Stimulated activated CD8-positive, alpha-beta memory T cell treated with anti-CD3 and anti-CD28 coated beads, Interleukin-4, amount 100 ng/mL, for 48 hours (primary cell): Measurements from ENCODE around the gene PIAS4.

Experiments
- DNase-seq: peaks from one replicate; pipeline ENCODE4 v3.0.0-alpha.2; 2020

The PIAS4 gene

DNA sequence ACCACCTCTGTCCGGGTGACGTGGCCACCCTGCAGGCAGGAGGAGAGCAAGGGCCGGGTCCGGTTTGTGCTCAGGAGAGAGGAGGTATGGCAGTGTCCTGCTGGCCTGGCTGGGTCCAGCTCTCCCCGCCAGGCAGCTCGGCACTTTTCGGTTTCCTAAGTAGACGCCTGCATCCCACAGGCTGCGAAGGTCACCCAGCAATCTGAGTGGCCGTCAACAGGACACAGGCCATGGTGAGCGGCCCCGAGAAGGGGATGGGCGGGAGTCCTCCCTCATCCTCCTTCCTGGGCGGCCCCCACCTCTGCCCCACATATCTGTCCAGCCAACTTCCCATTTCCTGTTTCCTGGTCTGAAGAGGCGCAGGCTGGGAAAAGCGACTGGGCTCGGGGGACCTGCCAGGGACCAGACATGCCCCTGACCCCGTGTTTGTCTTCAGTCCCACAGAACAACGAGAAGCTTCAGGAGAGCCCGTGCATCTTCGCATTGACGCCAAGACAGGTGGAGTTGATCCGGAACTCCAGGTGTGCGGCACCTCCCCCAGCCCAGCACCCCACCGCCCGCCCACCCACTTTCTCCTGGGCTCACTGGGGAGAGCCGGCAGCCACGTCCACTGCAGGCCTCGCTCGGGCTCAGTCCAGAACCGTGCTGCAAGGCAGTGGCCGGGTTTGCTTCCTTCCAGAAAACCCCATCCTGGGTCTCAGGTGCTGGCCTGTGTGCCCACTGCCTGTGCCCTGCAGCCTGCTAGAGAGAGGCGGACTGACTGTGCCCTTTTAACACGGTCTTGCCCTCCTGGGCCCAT, 16.3 kb downstream of the PIAS4 start:
- DNase-seq, result no peak

DNA sequence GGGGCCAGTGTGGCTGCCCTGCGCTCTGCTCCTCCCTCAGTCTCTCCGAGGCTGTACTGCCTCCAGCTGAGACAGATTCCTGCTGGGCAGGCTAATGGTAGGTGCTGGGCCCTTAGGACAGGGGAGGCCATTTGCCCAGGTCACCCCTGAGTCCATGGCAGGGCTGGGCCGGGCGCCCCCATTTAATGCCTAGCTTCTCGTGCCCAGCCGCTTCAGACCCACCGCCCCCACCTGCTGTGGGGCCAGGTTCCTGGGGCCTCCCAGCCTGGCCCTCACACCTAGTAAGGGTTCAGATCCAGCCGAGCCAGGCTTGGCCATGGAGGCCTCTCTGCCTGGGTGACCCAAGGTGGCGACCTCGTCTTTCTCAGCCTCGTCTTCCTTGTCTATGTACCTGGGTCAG, 17.8 kb downstream of the PIAS4 start:
- no peak for DNase-seq

DNA sequence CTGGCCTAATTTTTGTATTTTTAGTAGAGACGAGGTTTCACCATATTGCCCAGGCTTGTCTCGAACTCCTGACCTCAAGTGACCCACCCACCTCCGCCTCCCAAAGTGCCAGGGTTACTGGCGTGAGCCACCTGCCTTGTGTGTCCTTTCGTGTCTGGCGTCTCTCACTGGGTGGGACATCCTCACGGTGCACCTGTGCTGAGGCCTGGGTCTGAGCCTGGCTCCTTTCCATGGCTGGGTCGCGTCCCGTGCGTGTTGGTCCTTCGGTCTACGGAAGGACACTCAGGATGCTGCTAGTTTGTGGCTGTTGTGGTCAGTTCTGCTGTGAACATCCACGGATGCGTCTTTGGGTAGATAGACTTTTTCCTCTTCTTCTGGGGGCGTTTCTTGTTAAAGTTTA, 19.6 kb downstream of the PIAS4 start:
- DNase-seq, result no peak

DNA sequence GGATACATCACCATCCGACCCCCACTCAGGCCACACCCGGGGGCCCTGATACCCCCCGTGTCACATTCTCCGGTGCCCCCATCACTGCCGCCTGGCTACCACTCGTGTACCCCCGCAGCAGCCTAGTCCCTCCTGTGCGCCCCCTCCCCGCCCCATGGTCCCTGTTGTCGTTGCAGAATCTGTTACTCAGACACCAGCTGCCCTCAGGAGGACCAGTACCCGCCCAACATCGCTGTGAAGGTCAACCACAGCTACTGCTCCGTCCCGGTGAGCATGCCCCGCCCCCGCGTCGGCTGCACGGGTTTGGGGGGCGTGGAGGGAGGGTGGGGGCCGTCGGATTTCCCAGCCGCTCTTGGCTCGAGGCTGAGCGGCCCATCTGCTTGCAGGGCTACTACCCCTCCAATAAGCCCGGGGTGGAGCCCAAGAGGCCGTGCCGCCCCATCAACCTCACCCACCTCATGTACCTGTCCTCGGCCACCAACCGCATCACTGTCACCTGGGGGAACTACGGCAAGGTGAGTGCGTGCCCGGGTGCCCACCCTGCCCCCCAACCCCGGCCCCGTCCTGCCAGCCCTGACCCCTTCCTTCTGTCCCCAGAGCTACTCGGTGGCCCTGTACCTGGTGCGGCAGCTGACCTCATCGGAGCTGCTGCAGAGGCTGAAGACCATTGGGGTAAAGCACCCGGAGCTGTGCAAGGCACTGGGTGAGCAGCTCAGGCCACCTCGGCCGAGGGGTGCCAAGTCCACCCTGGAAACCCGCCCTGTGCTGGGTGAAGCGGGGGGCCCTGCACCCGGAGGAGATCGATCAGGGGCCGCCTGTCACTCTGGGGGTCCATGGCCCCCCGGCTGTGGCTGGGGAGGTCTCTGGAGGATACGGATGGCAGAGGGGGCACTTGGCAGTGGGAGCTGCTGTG, 21.1 kb downstream of the PIAS4 start:
- DNase-seq, result no peak

- no peak for DNase-seq
These were observed 21.7 kb downstream of the PIAS4 start for GRCh38 chr19:4029247-4029614.

DNA sequence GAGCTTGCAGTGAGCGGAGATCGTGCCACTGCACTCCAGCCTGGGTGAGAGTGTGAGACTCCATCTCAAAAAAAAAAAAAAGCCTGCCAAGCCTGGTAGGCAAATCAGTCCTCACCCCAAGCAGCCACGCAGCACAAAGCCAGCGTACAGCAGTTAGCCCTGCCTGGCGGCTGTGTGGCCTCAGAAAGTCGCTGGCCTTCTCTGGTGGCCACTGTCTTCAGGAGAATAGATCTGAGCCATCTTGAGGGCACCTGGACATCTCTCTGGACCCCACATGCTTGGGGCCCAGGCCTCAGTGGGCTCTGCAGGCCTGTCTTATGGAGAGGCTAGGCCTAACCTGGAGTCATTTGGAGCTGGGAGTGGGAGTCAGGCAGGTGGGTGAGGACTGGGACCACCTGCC, 23.0 kb downstream of the PIAS4 start:
- DNase-seq, result no peak

- no peak for DNase-seq
These were observed 23.4 kb downstream of the PIAS4 start for GRCh38 chr19:4030981-4031380.

DNA sequence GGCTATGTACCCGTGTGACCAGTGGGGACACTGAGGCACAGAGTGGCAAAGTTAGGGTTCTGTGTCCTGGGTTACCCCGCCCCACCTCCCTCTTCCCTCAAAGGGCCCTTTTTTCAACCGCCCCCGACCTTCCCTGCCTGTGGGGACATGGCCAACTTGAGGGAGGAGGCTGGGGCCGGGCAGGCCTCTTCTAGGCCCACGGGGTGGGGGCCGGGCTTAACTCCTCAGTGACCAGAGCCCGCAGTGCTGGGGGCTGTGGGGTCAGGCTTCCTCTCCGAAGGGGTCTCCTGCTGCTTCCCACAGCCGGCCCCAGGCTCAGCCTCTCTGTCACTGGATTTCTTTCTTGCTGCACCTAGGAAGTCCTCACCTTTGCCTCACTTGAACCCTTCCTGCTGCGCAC, 23.9 kb downstream of the PIAS4 start:
- no peak for DNase-seq

DNA sequence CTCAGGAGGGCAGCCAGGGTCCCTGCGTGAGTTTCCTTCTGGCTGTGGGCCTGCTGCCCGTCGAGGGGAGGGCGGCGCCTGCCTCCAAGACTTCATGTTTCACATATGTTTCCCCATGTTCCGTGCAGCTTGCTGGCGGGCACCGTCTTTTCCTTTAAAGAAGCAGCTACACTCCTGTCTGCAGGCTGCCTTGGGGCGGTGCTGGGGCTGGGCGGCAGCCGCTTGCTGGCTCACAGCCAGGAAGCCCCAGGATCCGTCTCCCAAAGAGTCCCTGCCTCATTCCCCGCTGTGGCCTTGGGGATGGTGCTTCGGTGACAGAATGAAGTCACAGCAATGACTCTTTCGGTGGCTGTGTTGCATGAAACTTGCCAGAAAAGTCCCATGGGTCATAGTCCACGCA, 24.9 kb downstream of the PIAS4 start:
- DNase-seq, result no peak

DNA sequence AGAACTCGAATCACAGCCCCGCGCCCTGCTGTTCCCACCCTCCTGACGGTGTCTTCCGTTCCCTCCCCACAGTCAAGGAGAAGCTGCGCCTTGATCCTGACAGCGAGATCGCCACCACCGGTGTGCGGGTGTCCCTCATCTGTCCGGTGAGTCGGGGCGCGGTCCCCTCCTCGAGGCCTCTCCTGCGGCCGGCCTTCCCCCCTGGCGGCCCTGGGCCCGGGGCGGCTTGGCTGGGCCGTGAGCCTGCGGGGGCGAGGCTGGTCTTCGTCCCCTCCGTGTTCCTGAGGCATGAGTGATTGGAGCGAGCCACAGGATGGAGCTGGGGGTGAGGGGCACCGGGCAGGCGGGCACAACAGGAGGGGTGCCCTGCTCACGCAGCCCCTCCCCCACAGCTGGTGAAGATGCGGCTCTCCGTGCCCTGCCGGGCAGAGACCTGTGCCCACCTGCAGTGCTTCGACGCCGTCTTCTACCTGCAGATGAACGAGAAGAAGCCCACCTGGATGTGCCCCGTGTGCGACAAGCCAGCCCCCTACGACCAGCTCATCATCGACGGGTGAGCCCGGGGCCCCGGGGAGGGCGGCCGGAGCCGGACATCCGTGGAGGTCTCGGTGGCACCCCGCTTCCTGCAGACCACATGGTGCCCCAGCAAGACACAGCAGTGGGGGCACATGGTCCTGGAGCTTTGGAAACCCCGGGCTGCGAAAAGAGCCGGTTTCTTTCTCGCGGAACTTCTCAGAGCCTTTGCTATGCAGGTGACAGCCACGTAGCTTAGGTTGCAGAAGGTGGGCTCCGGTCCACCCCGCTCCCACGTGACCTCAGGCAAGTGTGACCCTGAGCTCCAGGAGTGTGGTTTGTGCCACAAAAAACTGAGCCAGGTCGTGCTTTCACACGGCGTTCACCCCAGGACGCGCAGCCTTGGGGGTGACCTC, 25.8 kb downstream of the PIAS4 start:
- no peak for DNase-seq

GRCh38 chr19:4034048-4035017, 26.8 kb downstream of the PIAS4 start:
- no peak for DNase-seq

GRCh38 chr19:4035018-4035566, 27.6 kb downstream of the PIAS4 start:
- no peak for DNase-seq

GRCh38 chr19:4035582-4035981, 28.0 kb downstream of the PIAS4 start:
- DNase-seq, result no peak

GRCh38 chr19:4036576-4037300, 29.2 kb downstream of the PIAS4 start:
- DNase-seq, result no peak

- no peak for DNase-seq
These were observed 29.9 kb downstream of the PIAS4 start for GRCh38 chr19:4037301-4037949.

- DNase-seq, result no peak
These were observed 30.5 kb downstream of the PIAS4 start for GRCh38 chr19:4038057-4038456.

GRCh38 chr19:4038661-4039423, 31.3 kb downstream of the PIAS4 start:
- DNase-seq, result no peak

- DNase-seq, result no peak
These were observed 34.7 kb downstream of the PIAS4 start for GRCh38 chr19:4042064-4042730.

- no peak for DNase-seq
These were observed 35.2 kb downstream of the PIAS4 start for GRCh38 chr19:4042731-4043082.
